Activated gamma-delta T cell (primary cell): ENCODE data around the gene CRAMP1.

Source experiments
- DNase-seq: peaks from one replicate; lab custom pipeline; 2025; lab: John Stamatoyannopoulos, UW

CRAMP1 gene

GRCh38 chr16:1655909-1656807 lies 44.0 kb downstream of the CRAMP1 start:
- DNase-seq = no peak

GRCh38 chr16:1656808-1657617 lies 44.9 kb downstream of the CRAMP1 start:
- DNase-seq = no peak

GRCh38 chr16:1657841-1658240 lies 45.7 kb downstream of the CRAMP1 start:
- no peak for DNase-seq

- no peak for DNase-seq
These were observed 46.9 kb downstream of the CRAMP1 start for GRCh38 chr16:1659031-1659430.

- DNase-seq = no peak
These were observed 49.7 kb downstream of the CRAMP1 start for GRCh38 chr16:1661826-1662225.

- DNase-seq = no peak
These were observed 50.4 kb downstream of the CRAMP1 start for GRCh38 chr16:1662543-1662942.

- no peak for DNase-seq
These were observed 53.7 kb downstream of the CRAMP1 start for GRCh38 chr16:1665829-1666228.

- DNase-seq = no peak
These were observed 54.2 kb downstream of the CRAMP1 start for GRCh38 chr16:1666316-1666715.

- no peak for DNase-seq
These were observed 55.1 kb downstream of the CRAMP1 start for GRCh38 chr16:1667271-1667670.

- no peak for DNase-seq
These were observed 55.8 kb downstream of the CRAMP1 start for GRCh38 chr16:1667916-1668315.

- no peak for DNase-seq
These were observed 56.6 kb downstream of the CRAMP1 start for GRCh38 chr16:1668612-1669319.

GRCh38 chr16:1669698-1670097 lies 57.5 kb downstream of the CRAMP1 start:
- no peak for DNase-seq

- DNase-seq = no peak
These were observed 58.2 kb downstream of the CRAMP1 start for GRCh38 chr16:1670371-1670770.

- DNase-seq = no peak
These were observed 58.7 kb downstream of the CRAMP1 start for GRCh38 chr16:1670866-1671265.

GRCh38 chr16:1673424-1674151 lies 61.4 kb downstream of the CRAMP1 start:
- no peak for DNase-seq

GRCh38 chr16:1674306-1674705 lies 62.1 kb downstream of the CRAMP1 start:
- DNase-seq = no peak

GRCh38 chr16:1674751-1675664 lies 62.8 kb downstream of the CRAMP1 start:
- DNase-seq = no peak

- DNase-seq = no peak
These were observed 64.5 kb downstream of the CRAMP1 start for GRCh38 chr16:1676661-1677060.

- no peak for DNase-seq
These were observed 65.2 kb downstream of the CRAMP1 start for GRCh38 chr16:1677339-1677738.

- peak; percentile 95 for DNase-seq
These were observed 65.9 kb downstream of the CRAMP1 start, which contains the start of gene JPT2 for GRCh38 chr16:1677942-1678499. Gene JPT2, plus strand, starts transcription at chr16:1678279. Its CDS starts 34 bp downstream, at chr16:1678313.
